HEK293T (cell line): ENCODE results near the gene GJD4.

Source experiments
- CTCF ChIA-PET: fragments of 350-600 bp; formaldehyde crosslinking; extraction: SDS; loops from one replicate; lab custom pipeline; 2021; ENCODE audit warnings: antibody characterized with exemption, inconsistent platforms; lab: Yijun Ruan, JAX
- POLR2A ChIA-PET: fragments of 350-600 bp; formaldehyde crosslinking; extraction: SDS; loops from one replicate; lab custom pipeline; 2020; ENCODE audit warnings: antibody characterized with exemption, inconsistent platforms; lab: Yijun Ruan, JAX
- DNase-seq: peaks from one replicate; pipeline ENCODE4 v3.0.0; 2012; ENCODE audit warnings: mixed read lengths; ENCODE audit errors: extremely low spot score
- LEF1 ChIP-seq: fragments of 450-650 bp; IDR thresholded peaks from 2 replicates; pipeline ENCODE4 v1.6.1; 2017; ENCODE audit warnings: mild to moderate bottlenecking, borderline replicate concordance
- SUZ12 ChIP-seq: fragments of 450-650 bp; IDR thresholded peaks from 2 replicates; pipeline ENCODE4 v1.6.1; 2016; ENCODE audit warnings: mild to moderate bottlenecking
- ZNF384 ChIP-seq: fragments of 450-650 bp; IDR thresholded peaks from 2 replicates; pipeline ENCODE4 v1.6.1; 2016

GJD4 gene

DNA sequence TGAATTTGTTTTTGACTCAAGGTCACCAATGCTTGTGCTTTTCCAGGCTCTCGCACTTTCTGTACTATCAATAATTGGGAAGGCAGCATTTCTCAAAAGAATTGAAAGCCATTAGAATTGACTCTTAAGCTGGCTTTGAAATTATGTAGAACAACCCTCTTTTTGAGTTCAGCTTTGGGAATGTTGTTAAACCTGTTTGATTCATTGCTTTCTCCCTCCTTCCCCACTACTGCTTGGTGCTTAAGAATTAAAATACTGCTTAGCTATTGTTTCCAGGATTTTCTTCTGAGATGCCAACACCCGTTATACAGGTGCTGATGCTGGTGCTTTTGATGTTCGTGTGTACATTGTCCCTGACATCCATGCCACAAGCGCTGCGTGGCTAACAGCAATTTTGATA is 52.5 kb downstream of the GJD4 start:
- ChIA-PET CTCF (no interaction called here), POLR2A (no interaction called here)
- no peak for DNase-seq
- no peak for TF ChIP-seq LEF1
- no peak for TF ChIP-seq ZNF384
- no peak for TF ChIP-seq SUZ12
